GM10248 (cell line): ENCODE results near the gene ATP6V0A4.
"Not testable (repeated sequence)": the region's sequence is repeated elsewhere in the genome, so short reads cannot be mapped to it uniquely, and the experiment has no call there.

Source experiments
- CTCF ChIA-PET: fragments of 300-600 bp; sonication (Branson Sonifier 250); formaldehyde crosslinking; extraction: SDS; loops from one replicate; lab custom pipeline; 2021; ENCODE audit warnings: antibody characterized with exemption; lab: Yijun Ruan, JAX
- POLR2A ChIA-PET: fragments of 350-650 bp; sonication (Branson Sonifier 250); formaldehyde crosslinking; extraction: SDS; loops from one replicate; lab custom pipeline; 2020; ENCODE audit warnings: antibody characterized with exemption; lab: Yijun Ruan, JAX
- DNase-seq: peaks from one replicate; pipeline ENCODE4 v3.0.0; 2012; ENCODE audit errors: extremely low spot score
- CTCF ChIP-seq: IDR thresholded peaks from 2 replicates; pipeline ENCODE4 v1.5.1; 2012; ENCODE audit warnings: mild to moderate bottlenecking, low read depth; ENCODE audit errors: extremely low read depth, missing control alignments, control extremely low read depth

Gene ATP6V0A4

GRCh38 chr7:138695106-138695505 is 102.9 kb downstream of the ATP6V0A4 start:
- no peak for DNase-seq
- no peak for TF ChIP-seq CTCF
- ChIA-PET POLR2A (no interaction called here), CTCF (no interaction called here)

GRCh38 chr7:138691178-138691577 is 106.8 kb downstream of the ATP6V0A4 start:
- POLR2A ChIA-PET = no interaction called here
- DNase-seq = no peak
- TF ChIP-seq CTCF = no peak
- CTCF ChIA-PET = no interaction called here

- TF ChIP-seq CTCF = no peak
- no peak for DNase-seq
- CTCF ChIA-PET = no interaction called here
- POLR2A ChIA-PET = no interaction called here
Measured at GRCh38 chr7:138690495-138690894, 107.5 kb downstream of the ATP6V0A4 start.

- CTCF ChIA-PET, POLR2A ChIA-PET, DNase-seq: not testable (repeated sequence)
Measured at GRCh38 chr7:138688037-138688436, 110.0 kb downstream of the ATP6V0A4 start.

- ChIA-PET POLR2A (no interaction called here), CTCF (no interaction called here)
- TF ChIP-seq CTCF = no peak
- DNase-seq = no peak
Measured at GRCh38 chr7:138684340-138684739, 113.7 kb downstream of the ATP6V0A4 start.

- ChIA-PET CTCF (no interaction called here), POLR2A (no interaction called here)
- TF ChIP-seq CTCF = no peak
- no peak for DNase-seq
Measured at GRCh38 chr7:138679793-138680192, 118.2 kb downstream of the ATP6V0A4 start.

GRCh38 chr7:138670594-138670993 is 127.4 kb downstream of the ATP6V0A4 start:
- DNase-seq = no peak
- POLR2A ChIA-PET = no interaction called here
- CTCF ChIA-PET = no interaction called here
- no peak for TF ChIP-seq CTCF
